ENCODE data around the gene MAST3. TPM values are rescaled to one million over a fixed set of nuclear protein-coding genes. Genes with fewer than 3 reads are reported as not detected.
A peak's percentile ranks its signal among the peaks of the same experiment; 100 is the strongest.

MAST3 gene
- polyA plus RNA-seq, 1 of the 3 experiments (the other 2 are of a cell fraction), result 4.5 TPM

DNA sequence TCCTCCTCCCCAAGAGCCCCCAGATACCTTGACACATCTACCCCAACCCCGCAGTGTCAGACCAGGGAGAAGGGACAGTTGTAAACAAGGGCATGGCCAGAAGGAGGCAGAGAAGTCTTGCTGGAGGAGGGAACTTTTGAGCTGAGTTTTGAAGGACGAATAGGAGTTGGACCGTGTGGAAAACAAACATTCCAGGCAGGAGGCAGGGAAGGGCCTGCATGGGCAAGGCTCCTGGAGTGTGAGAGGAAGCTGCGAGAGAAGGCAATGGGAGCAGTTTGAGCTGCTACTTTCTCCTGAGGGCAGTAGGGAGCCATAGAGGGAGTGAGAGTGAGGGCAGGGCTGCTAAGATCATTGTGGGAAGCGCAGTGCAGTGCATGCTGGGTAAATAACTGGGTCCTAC lies 34.1 kb upstream of the MAST3 start:
- CTCF ChIA-PET, result no interaction called here
- H3K9me3 ChIP-seq, result no peaks in the 10 kb centered on the region
- no peak overlapping the region for H3K4me2 ChIP-seq
- H2AFZ ChIP-seq (ENCODE audit: low read depth), result no peak overlapping the region
- H3K9ac ChIP-seq, result no peak overlapping the region
- no peaks in the 10 kb centered on the region for H3F3A ChIP-seq (replicated peaks; ENCODE audit: insufficient read depth)
- POLR2A ChIA-PET, result no interaction called here
- WGBS (ENCODE audit: low lambda C conversion rate), result 56% methylated on average over 5 of the region's 5 CpGs
- TF ChIP-seq, protein P1, sequence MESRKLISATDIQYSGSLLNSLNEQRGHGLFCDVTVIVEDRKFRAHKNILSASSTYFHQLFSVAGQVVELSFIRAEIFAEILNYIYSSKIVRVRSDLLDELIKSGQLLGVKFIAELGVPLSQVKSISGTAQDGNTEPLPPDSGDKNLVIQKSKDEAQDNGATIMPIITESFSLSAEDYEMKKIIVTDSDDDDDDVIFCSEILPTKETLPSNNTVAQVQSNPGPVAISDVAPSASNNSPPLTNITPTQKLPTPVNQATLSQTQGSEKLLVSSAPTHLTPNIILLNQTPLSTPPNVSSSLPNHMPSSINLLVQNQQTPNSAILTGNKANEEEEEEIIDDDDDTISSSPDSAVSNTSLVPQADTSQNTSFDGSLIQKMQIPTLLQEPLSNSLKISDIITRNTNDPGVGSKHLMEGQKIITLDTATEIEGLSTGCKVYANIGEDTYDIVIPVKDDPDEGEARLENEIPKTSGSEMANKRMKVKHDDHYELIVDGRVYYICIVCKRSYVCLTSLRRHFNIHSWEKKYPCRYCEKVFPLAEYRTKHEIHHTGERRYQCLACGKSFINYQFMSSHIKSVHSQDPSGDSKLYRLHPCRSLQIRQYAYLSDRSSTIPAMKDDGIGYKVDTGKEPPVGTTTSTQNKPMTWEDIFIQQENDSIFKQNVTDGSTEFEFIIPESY (IDR thresholded peaks at IDR 0.05; ENCODE audit: borderline replicate concordance, low read depth), result no peak
- TF ChIP-seq NFIC (IDR thresholded peaks at IDR 0.05; ENCODE audit: borderline replicate concordance), result no peak
- TF ChIP-seq MXI1 (IDR thresholded peaks at IDR 0.05; ENCODE audit: low read depth, low read length), result no peak
- no peaks in the 10 kb centered on the region for H3K27me3 ChIP-seq (ENCODE audit: insufficient read depth)
- H4K20me1 ChIP-seq (ENCODE audit: insufficient read depth), result no peaks in the 10 kb centered on the region
- no peak overlapping the region for H3K4me3 ChIP-seq (ENCODE audit: low read depth in 2 of 2, low read length in 1 of 2)
- H3K36me3 ChIP-seq (replicated peaks in 1 of 2; ENCODE audit: control insufficient read depth in 1 of 2, insufficient read depth in 2 of 2, low read length in 1 of 2), result no peaks in the 10 kb centered on the region
- no peak overlapping the region for H3K27ac ChIP-seq (ENCODE audit: low read depth in 2 of 2, low read length in 1 of 2)
- H3K79me2 ChIP-seq (ENCODE audit: insufficient read depth), result no peaks in the 10 kb centered on the region
- peaks cover 0 to 3% of the 10 kb centered on the region in 2 experiments; a peak in 1 of 4 replicates for H3K4me1 ChIP-seq (ENCODE audit: control insufficient read depth in 1 of 2, insufficient read depth in 2 of 2, low read depth in 1 of 2, low read length in 1 of 2)
- H3K9me2 ChIP-seq, result no peaks in the 10 kb centered on the region
- peak; percentile 3 for DNase-seq

DNA sequence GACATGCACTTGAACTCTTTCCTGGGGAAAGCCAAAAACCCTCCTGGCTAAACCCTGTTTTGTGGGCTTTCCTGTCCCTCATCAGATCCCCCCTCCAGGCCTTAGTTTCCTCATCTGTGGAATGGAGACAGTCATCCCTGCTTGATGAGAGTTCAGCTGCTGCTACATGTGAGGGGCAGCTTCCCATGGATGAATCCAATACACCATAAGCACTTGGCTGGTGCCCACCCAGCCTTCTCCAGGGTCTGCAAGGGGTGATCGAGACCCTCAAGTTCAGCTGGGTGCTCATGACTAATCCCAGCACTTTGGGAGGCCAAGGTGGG lies 32.4 kb upstream of the MAST3 start:
- H3K4me2 ChIP-seq, result no peak overlapping the region
- WGBS (ENCODE audit: low lambda C conversion rate), result no CpG with 5 or more reads among the region's 1 CpG
- H2AFZ ChIP-seq (ENCODE audit: low read depth), result no peak overlapping the region
- no peak overlapping the region for H3K9ac ChIP-seq
- H3K36me3 ChIP-seq (replicated peaks in 1 of 2; ENCODE audit: control insufficient read depth in 1 of 2, insufficient read depth in 2 of 2, low read length in 1 of 2), result no peaks in the 10 kb centered on the region
- no peak for TF ChIP-seq SIN3A (IDR thresholded peaks at IDR 0.05; ENCODE audit: borderline replicate concordance, low read depth, low read length)
- TF ChIP-seq EZH2phosphoT487 (IDR thresholded peaks at IDR 0.05; ENCODE audit: borderline replicate concordance, low read depth), result no peak
- TF ChIP-seq TEAD4 (IDR thresholded peaks at IDR 0.05; ENCODE audit: borderline replicate concordance, insufficient read depth), result no peak
- TF ChIP-seq POLR2AphosphoS5 (IDR thresholded peaks at IDR 0.05; ENCODE audit: low read depth, low read length), result no peak
- TF ChIP-seq TAF1 (IDR thresholded peaks at IDR 0.05; ENCODE audit: borderline replicate concordance, low read depth, low read length), result no peak
- TF ChIP-seq SMC3 (IDR thresholded peaks at IDR 0.05; ENCODE audit: low read depth, low read length), result no peak
- TF ChIP-seq MXI1 (IDR thresholded peaks at IDR 0.05; ENCODE audit: low read depth, low read length), result no peak
- no peak for TF ChIP-seq YY1 (IDR thresholded peaks at IDR 0.05; ENCODE audit: low read depth)
- TF ChIP-seq PBX3 (IDR thresholded peaks at IDR 0.05), result no peak
- TF ChIP-seq, protein P2, sequence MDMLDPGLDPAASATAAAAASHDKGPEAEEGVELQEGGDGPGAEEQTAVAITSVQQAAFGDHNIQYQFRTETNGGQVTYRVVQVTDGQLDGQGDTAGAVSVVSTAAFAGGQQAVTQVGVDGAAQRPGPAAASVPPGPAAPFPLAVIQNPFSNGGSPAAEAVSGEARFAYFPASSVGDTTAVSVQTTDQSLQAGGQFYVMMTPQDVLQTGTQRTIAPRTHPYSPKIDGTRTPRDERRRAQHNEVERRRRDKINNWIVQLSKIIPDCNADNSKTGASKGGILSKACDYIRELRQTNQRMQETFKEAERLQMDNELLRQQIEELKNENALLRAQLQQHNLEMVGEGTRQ (IDR thresholded peaks at IDR 0.05; ENCODE audit: borderline replicate concordance, low read depth, low read length), result no peak
- TF ChIP-seq RCOR1 (IDR thresholded peaks at IDR 0.05; ENCODE audit: low read length), result no peak
- TF ChIP-seq JUND (IDR thresholded peaks at IDR 0.05), result no peak
- TF ChIP-seq CHD2 (IDR thresholded peaks at IDR 0.05; ENCODE audit: low read length, partially characterized antibody), result no peak
- TF ChIP-seq RAD21 (IDR thresholded peaks at IDR 0.05; ENCODE audit: low read length), result no peak
- TF ChIP-seq IRF3 (IDR thresholded peaks at IDR 0.05; ENCODE audit: low read depth, low read length), result no peak
- no peak overlapping the region for H3K4me3 ChIP-seq (ENCODE audit: low read depth in 2 of 2, low read length in 1 of 2)
- H3K79me2 ChIP-seq (ENCODE audit: insufficient read depth), result no peaks in the 10 kb centered on the region
- POLR2A ChIA-PET, result no interaction called here
- H3K27me3 ChIP-seq (ENCODE audit: insufficient read depth), result no peaks in the 10 kb centered on the region
- CTCF ChIA-PET, result interaction anchor here (1.2 to 2.9 kb wide), 2 partner anchors 57 to 69 kb away, joined by 5 to 11 read pairs; partner anchors contain the start of gene ARRDC2
- DNase-seq, result no peak
- H3K9me2 ChIP-seq, result no peaks in the 10 kb centered on the region
- H4K20me1 ChIP-seq (ENCODE audit: insufficient read depth), result no peaks in the 10 kb centered on the region
- no peaks in the 10 kb centered on the region for H3K4me1 ChIP-seq (ENCODE audit: control insufficient read depth in 1 of 2, insufficient read depth in 2 of 2, low read depth in 1 of 2, low read length in 1 of 2)
- no peaks in the 10 kb centered on the region for H3F3A ChIP-seq (replicated peaks; ENCODE audit: insufficient read depth)
- no peak overlapping the region for H3K27ac ChIP-seq (ENCODE audit: low read depth in 2 of 2, low read length in 1 of 2)
- no peaks in the 10 kb centered on the region for H3K9me3 ChIP-seq
